ENCODE data around the gene BHLHE23. TPM values are rescaled to one million over a fixed set of nuclear protein-coding genes. Genes with fewer than 3 reads are reported as not detected.
"Not testable (repeated sequence)": the region's sequence is repeated elsewhere in the genome, so short reads cannot be mapped to it uniquely, and the experiment has no call there.

The BHLHE23 gene
- polyA plus RNA-seq, 1 donor: not detected

DNA sequence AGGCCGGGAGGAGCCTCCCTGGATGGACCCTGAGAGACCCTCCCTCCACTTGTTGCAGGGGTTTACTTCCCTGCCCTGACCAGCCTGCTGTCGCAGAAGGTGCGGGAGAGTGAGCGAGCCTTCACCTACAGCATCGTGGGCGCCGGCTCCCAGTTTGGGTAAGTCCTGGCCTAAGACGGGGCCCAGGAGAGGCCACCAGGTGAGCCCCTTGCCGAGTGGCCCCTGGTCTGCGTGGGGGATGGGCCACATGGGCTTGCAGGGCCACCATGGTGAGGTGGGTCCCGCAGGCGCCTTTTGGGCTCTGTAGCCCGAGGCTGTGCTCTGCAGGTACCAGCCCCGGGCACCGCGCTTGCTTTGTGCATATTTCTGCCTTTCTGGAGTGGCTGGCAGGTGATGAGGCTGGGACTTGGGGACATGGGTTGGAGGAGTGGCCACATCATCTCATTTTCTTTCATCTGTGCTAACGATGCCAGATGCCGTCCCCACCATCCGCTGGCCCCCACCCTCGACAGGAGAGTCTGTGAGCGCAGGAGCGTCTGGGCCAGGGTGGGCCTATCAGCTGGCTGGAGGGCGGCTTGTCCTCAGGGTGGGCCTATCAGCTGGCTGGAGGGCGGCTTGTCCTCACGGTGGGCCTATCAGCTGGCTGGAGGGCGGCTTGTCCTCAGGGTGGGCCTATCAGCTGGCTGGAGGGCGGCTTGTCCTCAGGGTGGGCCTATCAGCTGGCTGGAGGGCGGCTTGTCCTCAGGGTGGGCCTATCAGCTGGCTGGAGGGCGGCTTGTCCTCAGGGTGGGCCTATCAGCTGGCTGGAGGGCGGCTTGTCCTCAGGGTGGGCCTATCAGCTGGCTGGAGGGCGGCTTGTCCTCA is 46.1 kb downstream of the BHLHE23 start:
- H3K4me1 ChIP-seq (ENCODE audit: control insufficient read depth, insufficient read depth, low read length); H3K27ac ChIP-seq (ENCODE audit: low read length); H3K4me3 ChIP-seq (ENCODE audit: low read length); H3K9me3 ChIP-seq (ENCODE audit: control insufficient read depth, low read depth, low read length); H3K27me3 ChIP-seq (ENCODE audit: control insufficient read depth, insufficient read depth, low read length); H3K36me3 ChIP-seq (ENCODE audit: control insufficient read depth, insufficient read depth, low read length); DNase-seq: not testable (repeated sequence)
- WGBS (ENCODE audit: insufficient coverage, low lambda C conversion rate): no CpG with 5 or more reads among the region's 31 CpGs

GRCh38 chr20:62959998-62960436 is 46.7 kb downstream of the BHLHE23 start:
- Histone ChIP-seq H3K9me3 (ENCODE audit: control insufficient read depth, low read depth, low read length) (no peaks in the 10 kb centered on the region), H3K27me3 (ENCODE audit: control insufficient read depth, insufficient read depth, low read length) (no peaks in the 10 kb centered on the region), H3K36me3 (ENCODE audit: control insufficient read depth, insufficient read depth, low read length) (no peaks in the 10 kb centered on the region), H3K4me1 (ENCODE audit: control insufficient read depth, insufficient read depth, low read length) (peaks cover 9% of the 10 kb centered on the region), H3K27ac (ENCODE audit: low read length) (no peak overlapping the region), H3K4me3 (ENCODE audit: low read length) (no peak overlapping the region)
- DNase-seq: no peak
- WGBS (ENCODE audit: insufficient coverage, low lambda C conversion rate): no CpG with 5 or more reads among the region's 20 CpGs

DNA sequence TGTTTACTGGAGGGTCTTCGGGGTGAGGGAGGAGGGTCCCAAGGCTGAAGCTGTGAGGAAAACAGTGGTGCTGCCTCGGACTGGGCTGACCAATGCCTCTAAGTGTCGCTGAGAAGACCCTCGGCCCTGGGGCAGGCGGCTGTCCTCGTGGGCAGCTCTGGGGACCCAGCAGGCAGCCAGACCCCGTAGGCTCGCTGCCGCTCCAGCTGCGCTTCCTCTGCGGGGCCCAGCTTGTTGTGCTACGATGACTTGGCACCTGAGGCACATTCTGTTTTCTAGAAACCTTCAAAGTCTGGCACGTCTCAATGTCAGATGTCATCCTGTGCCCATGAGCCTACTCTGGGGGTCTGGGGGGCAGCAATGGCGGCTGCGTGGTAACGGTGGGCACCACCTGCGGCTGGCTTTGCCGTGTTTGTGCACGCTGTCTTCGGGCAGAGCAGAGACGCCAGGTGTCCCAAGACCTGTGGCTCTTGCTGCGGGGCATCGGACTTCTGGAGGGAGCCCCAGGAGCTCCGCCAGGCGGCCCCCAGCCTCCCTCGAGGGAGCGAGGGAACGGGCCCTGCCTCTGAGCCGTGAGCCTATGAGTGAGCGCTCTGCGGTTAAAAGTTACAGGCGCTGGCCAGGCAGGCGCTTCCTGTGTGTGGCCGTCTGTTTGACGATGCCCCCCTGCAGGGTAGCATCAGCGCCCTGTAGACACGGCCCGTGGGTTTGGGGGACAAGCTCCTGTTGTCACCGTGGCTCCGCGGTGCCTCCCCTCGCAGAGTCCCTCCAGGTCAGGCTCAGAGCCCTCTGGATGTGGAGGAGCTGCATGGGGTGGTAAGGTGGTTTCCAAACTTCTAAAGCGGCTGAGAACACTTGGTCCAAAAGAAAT is 47.4 kb downstream of the BHLHE23 start:
- DNase-seq: no peak
- H3K4me3 ChIP-seq (ENCODE audit: low read length): no peak overlapping the region
- no peaks in the 10 kb centered on the region for H3K9me3 ChIP-seq (ENCODE audit: control insufficient read depth, low read depth, low read length)
- H3K36me3 ChIP-seq (ENCODE audit: control insufficient read depth, insufficient read depth, low read length): no peaks in the 10 kb centered on the region
- H3K27ac ChIP-seq (ENCODE audit: low read length): no peak overlapping the region
- H3K4me1 ChIP-seq (ENCODE audit: control insufficient read depth, insufficient read depth, low read length): peaks cover 15% of the 10 kb centered on the region
- no peaks in the 10 kb centered on the region for H3K27me3 ChIP-seq (ENCODE audit: control insufficient read depth, insufficient read depth, low read length)
- 60% methylated on average over 2 of the region's 43 CpGs for WGBS (ENCODE audit: insufficient coverage, low lambda C conversion rate)

- H3K9me3 ChIP-seq (ENCODE audit: control insufficient read depth, low read depth, low read length): no peaks in the 10 kb centered on the region
- H3K4me1 ChIP-seq (ENCODE audit: control insufficient read depth, insufficient read depth, low read length): peaks cover 23% of the 10 kb centered on the region
- DNase-seq: no peak
- no peak overlapping the region for H3K4me3 ChIP-seq (ENCODE audit: low read length)
- H3K27ac ChIP-seq (ENCODE audit: low read length): no peak overlapping the region
- no peaks in the 10 kb centered on the region for H3K27me3 ChIP-seq (ENCODE audit: control insufficient read depth, insufficient read depth, low read length)
- H3K36me3 ChIP-seq (ENCODE audit: control insufficient read depth, insufficient read depth, low read length): no peaks in the 10 kb centered on the region
- WGBS (ENCODE audit: insufficient coverage, low lambda C conversion rate): no CpG with 5 or more reads among the region's 10 CpGs
Measured at GRCh38 chr20:62958388-62959100, 48.2 kb downstream of the BHLHE23 start.

- peaks cover 30% of the 10 kb centered on the region for H3K4me1 ChIP-seq (ENCODE audit: control insufficient read depth, insufficient read depth, low read length)
- no peak for DNase-seq
- H3K27me3 ChIP-seq (ENCODE audit: control insufficient read depth, insufficient read depth, low read length): no peaks in the 10 kb centered on the region
- H3K36me3 ChIP-seq (ENCODE audit: control insufficient read depth, insufficient read depth, low read length): no peaks in the 10 kb centered on the region
- H3K4me3 ChIP-seq (ENCODE audit: low read length): no peak overlapping the region
- WGBS (ENCODE audit: insufficient coverage, low lambda C conversion rate): no CpG with 5 or more reads among the region's 36 CpGs
- H3K27ac ChIP-seq (ENCODE audit: low read length): no peak overlapping the region
- H3K9me3 ChIP-seq (ENCODE audit: control insufficient read depth, low read depth, low read length): no peaks in the 10 kb centered on the region
Measured at GRCh38 chr20:62957136-62958117, 49.3 kb downstream of the BHLHE23 start.

- H3K27me3 ChIP-seq (ENCODE audit: control insufficient read depth, insufficient read depth, low read length): no peaks in the 10 kb centered on the region
- H3K4me3 ChIP-seq (ENCODE audit: low read length): no peak overlapping the region
- no CpG with 5 or more reads among the region's 25 CpGs for WGBS (ENCODE audit: insufficient coverage, low lambda C conversion rate)
- H3K9me3 ChIP-seq (ENCODE audit: control insufficient read depth, low read depth, low read length): no peaks in the 10 kb centered on the region
- no peak overlapping the region for H3K27ac ChIP-seq (ENCODE audit: low read length)
- no peaks in the 10 kb centered on the region for H3K36me3 ChIP-seq (ENCODE audit: control insufficient read depth, insufficient read depth, low read length)
- DNase-seq: no peak
- peaks cover 38% of the 10 kb centered on the region for H3K4me1 ChIP-seq (ENCODE audit: control insufficient read depth, insufficient read depth, low read length)
Measured at GRCh38 chr20:62956387-62957135, 50.2 kb downstream of the BHLHE23 start.

Other genes starting within 250 kb of the BHLHE23 start
- gene MRGBP, start 210.5 kb downstream of the BHLHE23 start, polyA plus RNA-seq: 11.8 TPM
- gene OGFR, start 202.1 kb downstream of the BHLHE23 start, polyA plus RNA-seq: 46.1 TPM
- 14.1 TPM for gene COL9A3, start 189.9 kb downstream of the BHLHE23 start, polyA plus RNA-seq
- gene TCFL5, start 145.1 kb downstream of the BHLHE23 start, polyA plus RNA-seq: 6.8 TPM
- gene DIDO1, start 80.5 kb downstream of the BHLHE23 start, polyA plus RNA-seq: 51.6 TPM
- 32.2 TPM for gene GID8, start 68.8 kb downstream of the BHLHE23 start, polyA plus RNA-seq
- gene SLC17A9, start 54.3 kb downstream of the BHLHE23 start, polyA plus RNA-seq: 8.1 TPM
- 35.4 TPM for gene YTHDF1, start 209.2 kb upstream of the BHLHE23 start, polyA plus RNA-seq
- 2.6 TPM for gene BIRC7, start 228.9 kb upstream of the BHLHE23 start, polyA plus RNA-seq
- 6.8 TPM for gene NKAIN4, start 247.5 kb upstream of the BHLHE23 start, polyA plus RNA-seq

All from large intestine (tissue), 3 donors.